RWPE1 (cell line): ENCODE results near the gene BCAP31.
"Not testable (repeated sequence)": the region's sequence is repeated elsewhere in the genome, so short reads cannot be mapped to it uniquely, and the experiment has no call there.

Experiments
- CTCF ChIA-PET: fragments of 350-600 bp; sonication (Branson Sonifier 250); formaldehyde crosslinking; extraction: SDS; loops from one replicate; lab custom pipeline; 2021; lab: Yijun Ruan, JAX
- POLR2A ChIA-PET: fragments of 400-600 bp; formaldehyde crosslinking; extraction: SDS; loops from one replicate; lab custom pipeline; 2020; ENCODE audit warnings: antibody characterized with exemption; ENCODE audit not compliant: low non-redundant PET; lab: Yijun Ruan, JAX
- DNase-seq: peaks from one replicate; pipeline ENCODE4 v3.0.0; 2012; ENCODE audit warnings: low spot score
- H3K27ac ChIP-seq: fragments of 450-650 bp; 2 replicates; pipeline ENCODE4 v1.5.1; 2017
- CTCF ChIP-seq: fragments of 450-650 bp; conservative IDR thresholded peaks from 2 replicates; pipeline ENCODE4 v1.5.1; 2017; ENCODE audit warnings: low read depth, mild to moderate bottlenecking

The BCAP31 gene

GRCh38 chrX:153762626-153763173 is 38.5 kb upstream of the BCAP31 start:
- no peak overlapping the region for H3K27ac ChIP-seq
- no peak for DNase-seq
- CTCF ChIA-PET = interaction anchor here (1.8 kb wide), 1 partner anchor 159 kb away, joined by 5 read pairs; no protein-coding TSS in a partner anchor
- POLR2A ChIA-PET = no interaction called here
- TF ChIP-seq CTCF = no peak

DNA sequence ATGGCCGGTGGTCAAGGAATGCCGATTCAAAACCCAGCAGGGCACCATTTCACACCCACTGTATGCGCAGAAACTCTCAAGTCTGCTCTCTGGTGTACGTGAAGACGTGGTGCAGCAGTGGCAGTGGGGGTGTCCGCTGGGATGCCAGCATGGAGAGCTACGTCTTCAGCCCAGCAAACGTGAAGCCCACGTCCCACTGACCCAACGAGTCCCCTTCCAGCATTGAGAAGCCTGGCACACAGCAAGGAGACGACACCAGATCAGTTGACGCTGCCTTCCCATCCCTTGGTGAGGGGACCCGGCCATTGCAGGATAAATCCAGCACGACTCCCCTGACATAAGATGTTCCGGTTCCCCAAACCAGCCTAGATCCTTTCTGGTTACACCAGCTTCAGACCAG is 37.7 kb upstream of the BCAP31 start:
- CTCF ChIA-PET = no interaction called here
- TF ChIP-seq CTCF = no peak
- no peak for DNase-seq
- no peak overlapping the region for H3K27ac ChIP-seq
- POLR2A ChIA-PET = interaction anchor here (0.6 kb wide), 1 partner anchor 246 kb away, joined by 3 read pairs; no protein-coding TSS in a partner anchor

- POLR2A ChIA-PET = no interaction called here
These were observed 30.9 kb upstream of the BCAP31 start for GRCh38 chrX:153755136-153755535.

DNA sequence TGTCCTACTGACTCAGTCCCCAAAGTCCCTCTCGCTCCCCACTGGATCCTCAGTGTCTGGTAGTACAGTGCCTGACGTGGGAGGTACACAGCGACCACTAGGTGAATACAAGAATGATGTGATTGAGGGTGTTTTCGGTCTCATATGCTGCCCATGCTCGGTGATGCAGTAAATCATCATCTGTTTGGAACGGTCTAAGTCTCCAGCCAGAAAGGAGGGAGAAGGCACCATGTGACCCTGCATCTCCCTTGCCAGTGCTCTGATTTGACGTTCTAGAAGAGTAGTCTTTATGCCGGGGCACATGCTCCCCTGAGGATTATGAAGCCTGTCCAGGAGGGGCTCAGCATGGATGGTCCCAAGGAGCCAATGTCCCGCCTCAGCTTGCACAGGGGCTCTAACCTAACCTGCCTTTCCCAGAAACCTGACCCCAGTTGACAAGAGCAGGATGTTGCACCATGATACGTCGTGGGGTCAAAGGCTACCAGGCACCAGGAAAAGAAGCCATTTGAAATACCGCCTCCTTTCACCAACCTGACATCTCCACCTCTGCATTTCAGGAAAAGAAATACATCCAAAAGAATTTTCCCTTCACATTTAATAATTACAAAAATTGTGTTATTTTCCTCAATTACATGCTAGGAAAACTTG is 26.1 kb upstream of the BCAP31 start:
- no peak overlapping the region for H3K27ac ChIP-seq
- no peak for TF ChIP-seq CTCF
- ChIA-PET CTCF (no interaction called here), POLR2A (no interaction called here)
- no peak for DNase-seq

More at GRCh38 chrX:153755136-153755535, 30.9 kb upstream of the BCAP31 start:
- CTCF ChIA-PET = interaction anchor here (0.6 kb wide), 1 partner anchor 23 kb away, joined by 3 read pairs; no protein-coding TSS in a partner anchor
- DNase-seq = no peak
- H3K27ac ChIP-seq = no peak overlapping the region
- TF ChIP-seq CTCF = no peak

DNA sequence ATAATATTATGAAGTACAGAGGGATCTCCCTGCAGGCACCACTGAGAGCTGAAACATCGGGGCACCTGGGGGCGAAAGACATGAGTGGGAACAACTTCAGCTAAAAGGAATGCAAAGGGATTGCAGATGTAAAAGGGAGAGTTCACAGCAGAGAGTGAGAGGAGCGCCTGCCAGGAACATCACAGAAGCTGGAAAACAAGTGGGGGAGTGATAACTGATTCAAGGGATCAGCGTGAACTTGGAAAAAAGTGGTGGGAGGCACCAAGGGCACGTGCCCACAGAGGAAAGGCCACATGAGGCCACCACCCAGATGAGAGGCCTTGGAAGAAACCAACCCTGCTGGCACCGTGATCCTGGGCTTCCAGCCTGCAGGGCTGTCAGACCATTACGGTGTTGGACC is 24.8 kb upstream of the BCAP31 start:
- DNase-seq, CTCF ChIA-PET, POLR2A ChIA-PET, H3K27ac ChIP-seq: not testable (repeated sequence)

DNA sequence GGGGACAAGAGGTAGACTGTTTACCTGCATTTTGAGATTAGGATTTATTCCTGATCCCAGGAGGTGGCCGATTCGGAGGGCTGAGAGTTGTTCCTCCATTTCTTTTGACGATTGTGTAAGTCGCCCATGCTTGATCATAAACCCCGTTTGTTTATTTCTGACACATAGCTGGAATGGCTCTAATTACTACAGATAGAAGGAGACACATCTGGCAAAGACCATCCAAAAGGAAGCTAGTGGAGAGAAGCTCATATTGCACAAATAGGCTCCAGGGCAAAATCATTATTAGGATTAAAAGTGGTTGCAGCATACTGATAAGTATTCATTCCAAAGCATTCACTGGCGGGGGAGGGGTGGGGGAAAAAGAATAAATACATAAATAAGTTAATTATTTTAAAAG is 22.8 kb upstream of the BCAP31 start:
- POLR2A ChIA-PET, DNase-seq, CTCF ChIA-PET, H3K27ac ChIP-seq: not testable (repeated sequence)

DNA sequence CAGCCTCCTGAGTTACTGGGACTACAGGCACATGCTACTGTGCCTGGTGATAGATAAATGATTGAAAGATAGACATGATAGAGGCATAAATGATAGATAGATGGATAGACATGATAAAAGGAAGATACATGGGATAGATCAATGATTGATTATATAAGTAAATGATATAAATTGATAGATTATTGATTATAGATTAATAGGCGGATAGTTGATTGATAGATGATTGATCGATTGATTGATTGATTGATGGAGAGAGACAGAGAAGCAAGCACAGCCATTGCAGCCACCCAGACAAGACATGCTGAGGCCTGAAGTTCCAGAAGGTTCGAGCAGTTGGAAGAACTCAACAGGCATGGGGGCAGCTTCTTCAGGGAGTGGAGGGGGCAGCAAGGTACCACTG is 22.2 kb upstream of the BCAP31 start:
- H3K27ac ChIP-seq = no peak overlapping the region
- CTCF ChIA-PET = no interaction called here
- POLR2A ChIA-PET = no interaction called here
- no peak for DNase-seq
- TF ChIP-seq CTCF = no peak

- POLR2A ChIA-PET, DNase-seq, H3K27ac ChIP-seq, CTCF ChIA-PET: not testable (repeated sequence)
These were observed 20.9 kb upstream of the BCAP31 start for GRCh38 chrX:153745067-153745433.
